Stimulated activated effector memory CD8-positive, alpha-beta T cell treated with anti-CD3 and anti-CD28 coated beads, Interleukin-12 subunit alpha, Interleukin-12 subunit beta, amount 100 ng/mL, for 72 hours (primary cell): ENCODE results near the gene VPS54.
A peak's percentile ranks its signal among the peaks of the same experiment; 100 is the strongest.
"Not testable (repeated sequence)": the region's sequence is repeated elsewhere in the genome, so short reads cannot be mapped to it uniquely, and the experiment has no call there.

Source experiments
- ATAC-seq: fragments of 150-1000 bp; cut with Tn5 transposase; 2 replicates; pipeline ENCODE4 v1.10.0; 2021
- DNase-seq, 2 donors: peaks; one replicate each; pipeline ENCODE4 v3.0.0; 2021 to 2022; ENCODE audit warnings: low spot score in 2 of 2
- H3K27ac Mint-ChIP-seq: one replicate; pipeline ENCODE4 v1.8.0; 2022; ENCODE audit warnings: mild to moderate bottlenecking, mixed read lengths
- H3K36me3 Mint-ChIP-seq: one replicate; pipeline ENCODE4 v1.8.0; 2022; ENCODE audit warnings: mild to moderate bottlenecking, mixed read lengths
- H3K4me1 Mint-ChIP-seq: one replicate; pipeline ENCODE4 v1.8.0; 2022; ENCODE audit warnings: mixed read lengths
- H3K4me3 Mint-ChIP-seq: one replicate; pipeline ENCODE4 v1.8.0; 2022; ENCODE audit warnings: mild to moderate bottlenecking, mixed read lengths
- H3K9me3 Mint-ChIP-seq: one replicate; pipeline ENCODE4 v1.8.0; 2022; ENCODE audit warnings: mixed read lengths

VPS54 gene

GRCh38 chr2:63862806-63863205 is 156.4 kb downstream of the VPS54 start:
- H3K27ac Mint-ChIP-seq: peak overlapping the region; percentile 63
- H3K9me3 Mint-ChIP-seq: no peaks in the 10 kb centered on the region
- H3K36me3 Mint-ChIP-seq: peaks cover 79% of the 10 kb centered on the region
- peaks cover 28% of the 10 kb centered on the region for H3K4me1 Mint-ChIP-seq
- no peak overlapping the region for H3K4me3 Mint-ChIP-seq
- DNase-seq (no peak), ATAC-seq (peak; percentile 85)

GRCh38 chr2:63861220-63861822 is 157.9 kb downstream of the VPS54 start:
- no peaks in the 10 kb centered on the region for H3K9me3 Mint-ChIP-seq
- peaks cover 92% of the 10 kb centered on the region for H3K36me3 Mint-ChIP-seq
- H3K4me1 Mint-ChIP-seq: peaks cover 28% of the 10 kb centered on the region
- no peak overlapping the region for H3K4me3 Mint-ChIP-seq
- ATAC-seq (peak; percentile 53), DNase-seq (peak in 1 of 2 donors; percentile 58)
- no peak overlapping the region for H3K27ac Mint-ChIP-seq

GRCh38 chr2:63858291-63858690 is 160.9 kb downstream of the VPS54 start:
- H3K36me3 Mint-ChIP-seq: peaks cover 73% of the 10 kb centered on the region
- no peak for DNase-seq
- no peak overlapping the region for H3K4me3 Mint-ChIP-seq
- no peak overlapping the region for H3K27ac Mint-ChIP-seq
- no peaks in the 10 kb centered on the region for H3K9me3 Mint-ChIP-seq
- no peak for ATAC-seq
- H3K4me1 Mint-ChIP-seq: peaks cover 29% of the 10 kb centered on the region

GRCh38 chr2:63856303-63856603 is 163.0 kb downstream of the VPS54 start:
- Mint-ChIP-seq H3K4me3 (peak overlapping the region; percentile 55), H3K9me3 (peaks cover 5% of the 10 kb centered on the region), H3K36me3 (peaks cover 53% of the 10 kb centered on the region), H3K27ac (peak overlapping the region; percentile 83), H3K4me1 (peaks cover 41% of the 10 kb centered on the region)
- ATAC-seq: peak; percentile 98
- DNase-seq: no peak

- Mint-ChIP-seq H3K4me3 (peak overlapping the region; percentile 55), H3K9me3 (peaks cover 5% of the 10 kb centered on the region), H3K36me3 (peaks cover 47% of the 10 kb centered on the region), H3K27ac (peak overlapping the region; percentile 83), H3K4me1 (peaks cover 44% of the 10 kb centered on the region)
- DNase-seq: no peak
- ATAC-seq: peak; percentile 5
These were observed 163.6 kb downstream of the VPS54 start for GRCh38 chr2:63855418-63856302.

- ATAC-seq (no peak), DNase-seq (no peak)
- Mint-ChIP-seq H3K4me1 (peaks cover 53% of the 10 kb centered on the region), H3K36me3 (peaks cover 27% of the 10 kb centered on the region), H3K27ac (peak overlapping the region; percentile 83), H3K4me3 (no peak overlapping the region), H3K9me3 (peaks cover 5% of the 10 kb centered on the region)
These were observed 165.5 kb downstream of the VPS54 start for GRCh38 chr2:63853527-63854310.

GRCh38 chr2:63851691-63852311 is 167.4 kb downstream of the VPS54 start:
- no peak for ATAC-seq
- H3K9me3 Mint-ChIP-seq: peaks cover 5% of the 10 kb centered on the region
- peaks cover 62% of the 10 kb centered on the region for H3K4me1 Mint-ChIP-seq
- peak overlapping the region; percentile 21 for H3K27ac Mint-ChIP-seq
- H3K4me3 Mint-ChIP-seq: no peak overlapping the region
- DNase-seq: no peak
- H3K36me3 Mint-ChIP-seq: peaks cover 8% of the 10 kb centered on the region

GRCh38 chr2:63850649-63851048 is 168.6 kb downstream of the VPS54 start:
- peaks cover 63% of the 10 kb centered on the region for H3K4me1 Mint-ChIP-seq
- peaks cover 6% of the 10 kb centered on the region for H3K36me3 Mint-ChIP-seq
- H3K4me3 Mint-ChIP-seq: no peak overlapping the region
- ATAC-seq (peak; percentile 74), DNase-seq (no peak)
- H3K9me3 Mint-ChIP-seq: peaks cover 5% of the 10 kb centered on the region
- peak overlapping the region; percentile 21 for H3K27ac Mint-ChIP-seq

GRCh38 chr2:63850204-63850571 is 169.0 kb downstream of the VPS54 start:
- Mint-ChIP-seq H3K36me3 (peaks cover 6% of the 10 kb centered on the region), H3K9me3 (peaks cover 5% of the 10 kb centered on the region), H3K4me1 (peaks cover 64% of the 10 kb centered on the region), H3K27ac (no peak overlapping the region), H3K4me3 (no peak overlapping the region)
- no peak for DNase-seq
- ATAC-seq: no peak

GRCh38 chr2:63849381-63850203 is 169.6 kb downstream of the VPS54 start:
- H3K4me3 Mint-ChIP-seq: no peak overlapping the region
- peaks cover 6% of the 10 kb centered on the region for H3K36me3 Mint-ChIP-seq
- peaks cover 5% of the 10 kb centered on the region for H3K9me3 Mint-ChIP-seq
- no peak for ATAC-seq
- no peak overlapping the region for H3K27ac Mint-ChIP-seq
- peaks cover 70% of the 10 kb centered on the region for H3K4me1 Mint-ChIP-seq
- no peak for DNase-seq

- not testable (repeated sequence) for H3K36me3 Mint-ChIP-seq, H3K4me3 Mint-ChIP-seq, ATAC-seq, H3K27ac Mint-ChIP-seq, DNase-seq, H3K9me3 Mint-ChIP-seq
- peaks cover 69% of the 10 kb centered on the region for H3K4me1 Mint-ChIP-seq
These were observed 171.7 kb downstream of the VPS54 start for GRCh38 chr2:63847571-63847970.

- H3K27ac Mint-ChIP-seq: no peak overlapping the region
- H3K4me1 Mint-ChIP-seq: peaks cover 64% of the 10 kb centered on the region
- ATAC-seq (no peak), DNase-seq (no peak)
- H3K9me3 Mint-ChIP-seq: no peaks in the 10 kb centered on the region
- H3K4me3 Mint-ChIP-seq: no peak overlapping the region
- peaks cover 18% of the 10 kb centered on the region for H3K36me3 Mint-ChIP-seq
These were observed 172.7 kb downstream of the VPS54 start for GRCh38 chr2:63846487-63846886.

- DNase-seq: no peak
- no peak overlapping the region for H3K27ac Mint-ChIP-seq
- no peaks in the 10 kb centered on the region for H3K9me3 Mint-ChIP-seq
- no peak for ATAC-seq
- no peak overlapping the region for H3K4me3 Mint-ChIP-seq
- peaks cover 59% of the 10 kb centered on the region for H3K4me1 Mint-ChIP-seq
- peaks cover 20% of the 10 kb centered on the region for H3K36me3 Mint-ChIP-seq
These were observed 173.4 kb downstream of the VPS54 start for GRCh38 chr2:63845866-63846265.

GRCh38 chr2:63844616-63845015 is 174.6 kb downstream of the VPS54 start:
- Mint-ChIP-seq H3K36me3 (peaks cover 24% of the 10 kb centered on the region), H3K9me3 (no peaks in the 10 kb centered on the region), H3K4me3 (no peak overlapping the region), H3K27ac (no peak overlapping the region), H3K4me1 (peaks cover 65% of the 10 kb centered on the region)
- ATAC-seq (no peak), DNase-seq (no peak)
